ENCODE measurements around the gene KCNH5. TPM values are rescaled to one million over a fixed set of nuclear protein-coding genes. Genes with fewer than 3 reads are reported as not detected.
A peak's percentile ranks its signal among the peaks of the same experiment; 100 is the strongest.

The KCNH5 gene
- total and polyA plus RNA-seq, 2 of the 13 experiments (the other 11 are each of a cell fraction or from before 2014, with no cell fraction given), result not detected

DNA sequence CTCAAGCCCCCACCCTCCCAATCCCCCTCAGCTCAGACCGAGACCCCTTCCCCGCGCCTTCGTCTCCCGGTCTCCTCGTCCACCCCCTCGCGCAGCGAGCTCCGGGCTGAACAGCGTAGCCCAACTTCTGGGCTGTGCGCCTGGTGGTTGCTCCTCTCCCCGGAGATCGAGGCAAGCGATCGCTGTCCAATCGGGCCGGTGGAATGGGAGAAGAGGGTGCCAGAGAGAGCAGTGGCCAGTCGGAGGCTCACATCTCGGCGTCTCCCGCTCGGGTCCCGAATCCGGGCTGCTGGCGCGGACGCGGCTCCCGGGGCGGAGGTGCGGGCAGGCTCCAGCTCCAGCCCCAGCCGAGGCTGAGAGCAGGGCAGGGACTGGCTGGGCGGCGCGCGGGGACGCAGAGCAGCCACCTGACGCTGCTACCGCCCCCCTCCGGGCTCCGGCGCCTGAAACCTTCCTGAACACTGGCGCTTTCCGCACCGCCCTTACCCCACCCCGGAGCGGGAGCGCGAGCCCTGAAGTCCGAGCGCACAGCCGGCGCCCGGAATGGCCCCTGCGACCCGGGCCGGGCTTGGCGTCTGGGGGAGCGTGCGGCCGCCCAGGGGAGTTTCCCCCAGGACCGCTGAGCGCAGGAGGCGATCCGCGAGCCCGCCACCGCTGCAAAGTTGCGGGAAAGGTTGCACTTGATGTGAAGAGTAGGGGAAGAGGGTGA is 508 bp upstream of the KCNH5 start (continued):
- TF ChIP-seq ZNF350 (CRISPR knock-in tag; IDR thresholded peaks at IDR 0.05; ENCODE audit: borderline replicate concordance, low read depth) (no peak), DR1 (CRISPR knock-in tag; IDR thresholded peaks at IDR 0.05) (no peak), GPN1 (CRISPR knock-in tag; IDR thresholded peaks at IDR 0.05; ENCODE audit: borderline replicate concordance) (no peak), ZNF230 (CRISPR knock-in tag; IDR thresholded peaks at IDR 0.05) (0 out of 2 replicates have a peak, but pooled peaks have one; percentile 41), ARID2 (CRISPR knock-in tag; IDR thresholded peaks at IDR 0.05; ENCODE audit: borderline replicate concordance) (no peak), ZFP36L1 (CRISPR knock-in tag; IDR thresholded peaks at IDR 0.05) (no peak), MAFG (CRISPR knock-in tag; IDR thresholded peaks at IDR 0.05) (no peak), ZSCAN5A (CRISPR knock-in tag; IDR thresholded peaks at IDR 0.05; ENCODE audit: borderline replicate concordance) (no peak), MTF2 (CRISPR knock-in tag; IDR thresholded peaks at IDR 0.05; ENCODE audit: borderline replicate concordance) (peak; percentile 48; the same call in 1 of the 2 replicates), SAP130 (CRISPR knock-in tag; IDR thresholded peaks at IDR 0.05; ENCODE audit: low read depth) (no peak), GABPB1 (CRISPR knock-in tag; IDR thresholded peaks at IDR 0.05) (peak; percentile 28; the same call in 1 of the 2 replicates), CTCF (CRISPR knock-in tag; IDR thresholded peaks at IDR 0.05) (peak; percentile 36), ZFP62 (CRISPR knock-in tag; IDR thresholded peaks at IDR 0.05) (no peak), HDAC6 (IDR thresholded peaks at IDR 0.05; ENCODE audit: low read depth, low read length) (no peak), ZMAT3 (CRISPR knock-in tag; conservative IDR thresholded peaks at IDR 0.05) (no peak), ZNF253 (CRISPR knock-in tag; IDR thresholded peaks at IDR 0.05; ENCODE audit: borderline replicate concordance) (no peak), REXO4 (CRISPR knock-in tag; IDR thresholded peaks at IDR 0.05; ENCODE audit: borderline replicate concordance) (no peak)
- TF ChIP-seq, protein P1, sequence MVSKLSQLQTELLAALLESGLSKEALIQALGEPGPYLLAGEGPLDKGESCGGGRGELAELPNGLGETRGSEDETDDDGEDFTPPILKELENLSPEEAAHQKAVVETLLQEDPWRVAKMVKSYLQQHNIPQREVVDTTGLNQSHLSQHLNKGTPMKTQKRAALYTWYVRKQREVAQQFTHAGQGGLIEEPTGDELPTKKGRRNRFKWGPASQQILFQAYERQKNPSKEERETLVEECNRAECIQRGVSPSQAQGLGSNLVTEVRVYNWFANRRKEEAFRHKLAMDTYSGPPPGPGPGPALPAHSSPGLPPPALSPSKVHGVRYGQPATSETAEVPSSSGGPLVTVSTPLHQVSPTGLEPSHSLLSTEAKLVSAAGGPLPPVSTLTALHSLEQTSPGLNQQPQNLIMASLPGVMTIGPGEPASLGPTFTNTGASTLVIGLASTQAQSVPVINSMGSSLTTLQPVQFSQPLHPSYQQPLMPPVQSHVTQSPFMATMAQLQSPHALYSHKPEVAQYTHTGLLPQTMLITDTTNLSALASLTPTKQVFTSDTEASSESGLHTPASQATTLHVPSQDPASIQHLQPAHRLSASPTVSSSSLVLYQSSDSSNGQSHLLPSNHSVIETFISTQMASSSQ (IDR thresholded peaks at IDR 0.05; ENCODE audit: low read depth), result no peak
- TF ChIP-seq, protein P1 (CRISPR knock-in tag; IDR thresholded peaks at IDR 0.05; ENCODE audit: borderline replicate concordance), result no peak
- TF ChIP-seq, protein P2, sequence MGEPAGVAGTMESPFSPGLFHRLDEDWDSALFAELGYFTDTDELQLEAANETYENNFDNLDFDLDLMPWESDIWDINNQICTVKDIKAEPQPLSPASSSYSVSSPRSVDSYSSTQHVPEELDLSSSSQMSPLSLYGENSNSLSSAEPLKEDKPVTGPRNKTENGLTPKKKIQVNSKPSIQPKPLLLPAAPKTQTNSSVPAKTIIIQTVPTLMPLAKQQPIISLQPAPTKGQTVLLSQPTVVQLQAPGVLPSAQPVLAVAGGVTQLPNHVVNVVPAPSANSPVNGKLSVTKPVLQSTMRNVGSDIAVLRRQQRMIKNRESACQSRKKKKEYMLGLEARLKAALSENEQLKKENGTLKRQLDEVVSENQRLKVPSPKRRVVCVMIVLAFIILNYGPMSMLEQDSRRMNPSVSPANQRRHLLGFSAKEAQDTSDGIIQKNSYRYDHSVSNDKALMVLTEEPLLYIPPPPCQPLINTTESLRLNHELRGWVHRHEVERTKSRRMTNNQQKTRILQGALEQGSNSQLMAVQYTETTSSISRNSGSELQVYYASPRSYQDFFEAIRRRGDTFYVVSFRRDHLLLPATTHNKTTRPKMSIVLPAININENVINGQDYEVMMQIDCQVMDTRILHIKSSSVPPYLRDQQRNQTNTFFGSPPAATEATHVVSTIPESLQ (CRISPR knock-in tag; conservative IDR thresholded peaks at IDR 0.05), result no peak
